ENCODE measurements around the gene SLC25A26. TPM values are rescaled to one million over a fixed set of nuclear protein-coding genes. Genes with fewer than 3 reads are reported as not detected.
A peak's percentile ranks its signal among the peaks of the same experiment; 100 is the strongest.
"Not testable (repeated sequence)": the region's sequence is repeated elsewhere in the genome, so short reads cannot be mapped to it uniquely, and the experiment has no call there.

Gene SLC25A26
- total RNA-seq, 3 donors from 2014 or later = 19.3 to 31.4 (median 31.1) TPM

DNA sequence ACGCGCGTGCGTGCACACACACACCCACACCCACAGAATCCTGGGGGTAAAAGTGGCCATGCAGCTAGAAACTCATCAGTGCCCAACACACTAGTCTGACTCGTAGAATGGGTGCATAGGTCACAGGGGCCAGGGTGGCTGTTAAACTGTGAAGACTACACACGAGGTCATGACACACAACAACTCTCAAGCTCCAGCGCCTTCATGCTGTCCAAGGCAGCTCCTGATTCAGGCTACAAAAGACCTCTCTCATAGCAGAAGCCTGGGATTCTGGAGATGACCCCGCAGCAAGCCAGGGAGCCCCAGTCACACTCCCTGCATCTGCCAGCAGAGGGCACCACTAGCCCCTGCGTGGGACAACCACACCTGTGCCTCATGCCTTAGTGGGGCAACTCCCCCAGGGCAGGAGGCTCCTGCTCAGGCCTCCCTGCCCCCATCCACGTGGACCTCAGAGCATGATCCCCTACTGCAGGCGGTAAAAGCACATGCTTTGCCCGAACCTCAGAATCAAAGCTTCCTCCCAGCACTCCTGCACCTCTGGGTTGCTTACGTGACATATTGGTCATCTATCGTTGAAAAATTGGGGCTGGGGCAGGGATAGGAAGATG lies 186.9 kb downstream of the SLC25A26 start:
- no peaks in the 10 kb centered on the region for H3K9me3 Mint-ChIP-seq
- ATAC-seq (peak; percentile 82 to 86), DNase-seq (peak; percentile 74)
- H3K4me1 Mint-ChIP-seq (ENCODE audit: low read depth) = peaks cover 1% of the 10 kb centered on the region
- H3K36me3 Mint-ChIP-seq (ENCODE audit: insufficient read depth) = peaks cover 45% of the 10 kb centered on the region
- no peaks in the 10 kb centered on the region for H3K27me3 Mint-ChIP-seq (ENCODE audit: low read depth)
- no peak overlapping the region for H3K4me3 Mint-ChIP-seq

DNA sequence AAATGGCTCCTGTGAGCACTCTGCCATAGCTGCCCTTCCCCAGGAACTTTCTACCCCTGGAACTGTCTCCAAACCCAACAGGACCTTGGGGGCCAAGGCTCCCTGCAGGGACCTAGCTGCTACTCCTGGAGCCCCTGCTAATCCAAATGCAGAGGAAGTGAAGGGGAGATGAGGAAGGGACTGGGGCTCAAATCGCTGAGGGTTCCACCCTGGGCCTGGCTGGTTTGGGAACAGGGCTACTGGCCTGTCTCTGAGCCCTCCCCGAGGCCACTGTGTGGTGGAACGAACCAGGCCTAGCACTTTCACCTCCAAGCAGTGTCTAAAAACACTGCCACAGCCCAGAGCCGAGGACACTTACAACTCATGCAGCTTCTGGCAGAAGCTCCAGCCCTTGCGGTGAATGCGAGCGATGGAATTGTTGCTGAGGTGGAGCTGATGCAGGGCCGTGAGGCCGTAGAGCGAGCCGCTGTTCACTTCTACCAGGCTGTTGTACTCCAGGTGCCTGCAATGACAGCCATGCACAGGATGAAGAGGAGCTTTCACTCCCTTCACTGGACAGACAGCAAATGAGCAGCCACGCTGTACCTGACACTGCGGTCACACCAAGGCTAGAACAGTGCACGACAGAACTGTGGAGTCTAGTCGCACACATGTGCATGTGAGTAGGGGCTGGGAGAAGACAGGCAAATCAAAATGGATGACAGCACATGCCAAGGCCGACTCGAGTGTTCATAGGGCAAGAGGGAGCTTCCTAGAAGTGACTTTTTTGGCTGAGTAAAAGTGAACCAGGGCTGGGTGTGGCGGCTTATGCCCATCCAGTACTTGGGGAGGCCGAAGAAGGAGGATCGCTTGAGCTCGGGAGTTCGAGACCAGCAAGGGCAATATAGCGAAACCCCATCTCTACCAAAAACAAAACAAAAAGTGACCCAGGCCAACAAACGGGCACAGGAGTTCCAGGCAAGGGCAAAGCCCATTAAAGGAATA lies 189.3 kb downstream of the SLC25A26 start:
- no peak overlapping the region for H3K4me3 Mint-ChIP-seq
- H3K9me3 Mint-ChIP-seq = no peaks in the 10 kb centered on the region
- no peaks in the 10 kb centered on the region for H3K4me1 Mint-ChIP-seq (ENCODE audit: low read depth)
- H3K36me3 Mint-ChIP-seq (ENCODE audit: insufficient read depth) = peaks cover 48% of the 10 kb centered on the region
- no peak for DNase-seq
- no peak for ATAC-seq
- H3K27me3 Mint-ChIP-seq (ENCODE audit: low read depth) = no peaks in the 10 kb centered on the region

DNA sequence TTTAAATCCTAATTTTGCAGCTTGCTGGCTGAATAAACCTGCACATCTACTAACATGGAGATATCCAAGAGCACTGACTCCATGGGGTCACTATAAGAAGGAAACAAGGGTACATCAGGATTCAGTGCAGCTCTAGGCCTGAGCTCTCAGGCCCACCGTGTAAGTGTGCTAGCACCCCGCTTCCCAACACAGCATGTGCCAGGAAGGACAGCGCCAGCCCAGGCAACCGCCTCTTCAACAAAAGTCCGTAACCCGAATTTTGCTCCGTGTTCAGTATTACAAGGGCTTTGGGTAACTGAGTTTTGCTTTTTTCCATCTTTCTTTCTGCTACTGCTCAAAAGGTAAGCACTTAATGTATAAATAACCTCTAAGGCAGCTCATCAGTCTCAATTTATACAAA lies 190.2 kb downstream of the SLC25A26 start:
- H3K9me3 Mint-ChIP-seq = no peaks in the 10 kb centered on the region
- DNase-seq = no peak
- no peaks in the 10 kb centered on the region for H3K4me1 Mint-ChIP-seq (ENCODE audit: low read depth)
- H3K4me3 Mint-ChIP-seq = no peak overlapping the region
- no peaks in the 10 kb centered on the region for H3K27me3 Mint-ChIP-seq (ENCODE audit: low read depth)
- peaks cover 44% of the 10 kb centered on the region for H3K36me3 Mint-ChIP-seq (ENCODE audit: insufficient read depth)
- no peak for ATAC-seq

DNA sequence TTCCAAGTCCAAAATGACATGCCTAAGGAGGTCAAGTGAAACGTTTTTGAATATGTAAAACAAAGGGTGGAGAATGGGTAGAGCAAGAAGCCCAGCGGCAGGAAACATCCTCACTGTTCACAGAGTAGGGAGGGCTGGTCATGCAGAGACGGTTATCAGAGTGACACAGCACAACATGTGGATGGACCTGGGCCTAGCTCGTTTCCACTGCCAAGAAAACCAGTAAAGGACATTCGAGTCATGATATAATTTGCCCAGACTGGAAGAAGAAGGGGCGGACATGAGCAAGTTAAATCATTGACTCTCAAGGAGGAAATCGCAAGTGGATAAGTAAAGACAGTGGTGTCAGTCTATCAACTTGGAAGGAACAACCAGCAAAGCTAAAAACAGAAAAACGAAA lies 190.7 kb downstream of the SLC25A26 start:
- ATAC-seq (no peak), DNase-seq (no peak)
- Mint-ChIP-seq H3K4me1 (ENCODE audit: low read depth) (no peaks in the 10 kb centered on the region), H3K4me3 (no peak overlapping the region), H3K9me3 (no peaks in the 10 kb centered on the region), H3K36me3 (ENCODE audit: insufficient read depth) (peaks cover 48% of the 10 kb centered on the region), H3K27me3 (ENCODE audit: low read depth) (no peaks in the 10 kb centered on the region)

GRCh38 chr3:66411961-66412887 lies 191.4 kb downstream of the SLC25A26 start:
- DNase-seq (no peak), ATAC-seq (no peak)
- Mint-ChIP-seq H3K27me3 (ENCODE audit: low read depth) (no peaks in the 10 kb centered on the region), H3K9me3 (no peaks in the 10 kb centered on the region), H3K4me1 (ENCODE audit: low read depth) (no peaks in the 10 kb centered on the region), H3K4me3 (no peak overlapping the region), H3K36me3 (ENCODE audit: insufficient read depth) (peaks cover 48% of the 10 kb centered on the region)

DNA sequence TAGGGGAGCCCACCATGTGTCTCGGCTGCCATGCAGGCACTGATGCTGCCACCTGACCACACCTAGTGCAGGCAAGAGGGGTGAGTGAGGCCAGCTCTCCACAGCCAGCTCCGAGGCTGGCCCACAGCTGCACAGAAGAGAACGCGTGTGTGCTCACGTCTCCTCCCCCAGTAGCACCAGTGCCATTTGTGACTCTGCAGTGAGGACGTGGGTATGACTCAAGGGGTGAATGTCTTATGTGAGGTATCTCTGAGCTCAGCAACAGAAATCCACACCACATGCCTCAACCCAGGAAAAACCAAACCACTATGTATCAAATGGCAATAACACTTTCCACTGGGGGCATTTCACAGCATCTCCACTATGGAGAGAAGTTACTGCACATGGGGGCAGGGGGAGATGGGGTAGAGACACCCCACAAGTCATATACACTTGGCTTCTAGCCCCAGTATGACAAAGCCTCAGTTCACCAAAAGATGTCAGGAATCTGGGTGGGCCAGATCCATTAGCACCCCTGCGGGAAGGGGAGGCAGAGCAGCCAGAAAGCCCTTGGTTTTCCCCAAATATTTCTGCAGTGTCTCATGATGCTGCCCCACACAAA lies 192.4 kb downstream of the SLC25A26 start:
- Mint-ChIP-seq H3K4me3 (no peak overlapping the region), H3K36me3 (ENCODE audit: insufficient read depth) (peaks cover 42% of the 10 kb centered on the region), H3K9me3 (no peaks in the 10 kb centered on the region), H3K27me3 (ENCODE audit: low read depth) (no peaks in the 10 kb centered on the region), H3K4me1 (ENCODE audit: low read depth) (no peaks in the 10 kb centered on the region)
- DNase-seq (no peak), ATAC-seq (peak; percentile 47 to 76)

DNA sequence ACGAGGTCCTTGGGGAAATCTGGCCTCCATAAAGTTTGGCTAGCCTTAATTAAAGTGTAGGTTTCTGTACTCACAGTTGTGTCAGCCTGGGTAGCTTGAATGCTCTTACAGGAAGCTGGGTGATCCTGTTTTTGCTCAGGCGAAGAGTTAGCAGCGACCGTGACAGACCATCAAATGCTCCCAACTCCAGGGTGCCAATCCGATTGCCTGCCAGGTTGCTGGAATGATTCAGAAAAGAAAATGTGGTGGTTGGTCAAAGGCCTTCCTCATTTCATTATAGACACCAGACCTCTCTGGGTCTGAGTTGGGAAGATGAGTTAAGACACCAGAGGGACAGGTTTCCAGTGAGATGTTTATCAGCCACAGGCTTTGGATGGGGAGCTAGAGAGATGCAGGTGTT lies 194.0 kb downstream of the SLC25A26 start:
- no peaks in the 10 kb centered on the region for H3K27me3 Mint-ChIP-seq (ENCODE audit: low read depth)
- H3K9me3 Mint-ChIP-seq = no peaks in the 10 kb centered on the region
- DNase-seq (no peak), ATAC-seq (no peak)
- peaks cover 44% of the 10 kb centered on the region for H3K36me3 Mint-ChIP-seq (ENCODE audit: insufficient read depth)
- H3K4me1 Mint-ChIP-seq (ENCODE audit: low read depth) = peaks cover 5% of the 10 kb centered on the region
- H3K4me3 Mint-ChIP-seq = no peak overlapping the region

GRCh38 chr3:66415867-66416428 lies 195.1 kb downstream of the SLC25A26 start:
- Mint-ChIP-seq H3K27me3 (ENCODE audit: low read depth) (no peaks in the 10 kb centered on the region), H3K4me1 (ENCODE audit: low read depth) (peaks cover 14% of the 10 kb centered on the region), H3K4me3 (no peak overlapping the region), H3K36me3 (ENCODE audit: insufficient read depth) (peaks cover 47% of the 10 kb centered on the region), H3K9me3 (peaks cover 4% of the 10 kb centered on the region)
- DNase-seq (no peak), ATAC-seq (no peak)

DNA sequence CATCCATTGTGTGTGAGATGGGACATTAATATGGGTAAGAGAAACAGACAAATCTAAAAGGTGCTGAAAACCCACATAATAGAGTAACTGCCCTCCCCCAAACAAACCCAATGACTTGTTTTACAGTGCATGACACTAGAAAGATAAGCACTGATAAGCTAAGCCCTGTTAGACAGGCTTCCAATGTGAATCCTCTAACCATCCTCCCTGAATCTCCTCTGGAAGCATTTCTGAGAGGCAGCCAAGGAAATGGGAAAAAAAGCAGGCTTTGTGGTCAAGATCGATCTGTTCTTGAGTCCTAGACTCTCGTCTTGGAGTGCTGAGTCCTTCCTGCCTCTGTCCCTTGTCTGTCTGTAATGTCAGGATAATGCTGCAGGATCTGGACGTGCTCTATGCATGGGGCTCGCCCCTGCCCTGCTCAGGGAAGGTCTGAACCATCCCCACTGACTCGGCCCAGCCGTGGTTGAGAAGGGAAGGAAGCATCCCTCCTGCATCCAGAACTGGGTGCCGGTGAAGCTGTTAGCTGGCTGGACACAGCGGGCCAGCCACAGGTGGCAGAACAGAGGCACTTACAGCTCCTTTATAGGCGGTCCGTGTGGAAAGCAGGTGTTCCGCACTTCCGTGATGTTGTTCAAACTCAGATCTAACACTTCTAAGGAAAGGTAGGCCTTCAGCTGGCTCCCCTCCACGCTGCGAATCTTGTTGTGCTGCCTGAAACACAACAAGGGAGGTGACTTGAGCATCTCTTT lies 195.9 kb downstream of the SLC25A26 start:
- H3K9me3 Mint-ChIP-seq = peaks cover 4% of the 10 kb centered on the region
- no peaks in the 10 kb centered on the region for H3K27me3 Mint-ChIP-seq (ENCODE audit: low read depth)
- no peak for DNase-seq
- H3K4me3 Mint-ChIP-seq = no peak overlapping the region
- H3K4me1 Mint-ChIP-seq (ENCODE audit: low read depth) = peaks cover 14% of the 10 kb centered on the region
- H3K36me3 Mint-ChIP-seq (ENCODE audit: insufficient read depth) = peaks cover 44% of the 10 kb centered on the region
- no peak for ATAC-seq

DNA sequence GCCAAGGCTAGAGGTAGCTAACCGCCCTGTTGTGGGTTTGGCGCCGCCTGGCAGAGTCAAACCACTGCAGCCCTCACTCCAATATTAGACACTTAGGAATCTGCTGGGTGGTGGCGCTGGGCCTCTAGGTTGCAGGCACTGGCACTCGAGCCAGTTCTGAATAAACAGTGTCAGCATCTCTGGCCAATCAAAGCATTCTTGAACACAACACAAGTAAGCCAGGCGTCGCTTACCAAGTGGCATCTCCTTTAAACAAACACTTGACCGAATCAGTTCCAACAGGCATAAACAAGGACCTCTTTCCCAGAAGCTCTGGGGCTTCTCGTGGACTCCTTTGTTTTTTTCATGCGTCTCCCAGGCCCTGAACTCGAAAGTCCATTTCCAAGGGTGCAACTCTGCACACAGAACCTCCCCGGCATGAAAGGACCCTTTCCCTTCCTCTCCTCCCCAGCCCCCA lies 197.7 kb downstream of the SLC25A26 start:
- ATAC-seq = no peak
- H3K4me1 Mint-ChIP-seq (ENCODE audit: low read depth) = peaks cover 15% of the 10 kb centered on the region

DNA sequence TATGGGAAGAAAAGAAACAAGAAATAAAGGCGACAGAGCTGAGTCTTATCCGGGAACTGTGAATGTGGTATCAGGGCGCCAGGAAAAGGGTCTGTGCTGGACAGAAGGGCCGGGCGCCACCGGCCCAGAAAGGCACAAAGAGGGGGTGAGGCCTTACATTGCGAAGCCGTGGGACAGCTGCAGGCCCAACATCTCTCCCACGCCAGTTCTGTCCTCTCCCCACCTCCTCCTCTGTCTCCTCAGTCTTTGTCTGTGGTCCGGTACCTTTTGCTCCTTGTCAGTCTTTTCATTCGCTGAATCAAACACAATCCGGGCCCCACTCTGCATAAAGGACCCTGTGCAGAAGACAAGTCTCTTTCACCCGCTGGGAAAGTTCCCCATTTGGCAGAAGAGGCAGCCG lies 198.2 kb downstream of the SLC25A26 start:
- H3K36me3 Mint-ChIP-seq (ENCODE audit: insufficient read depth) = peaks cover 40% of the 10 kb centered on the region
- no peak for DNase-seq

More for the DNA sequence above, 197.7 kb downstream of the SLC25A26 start:
- no peak for DNase-seq
- H3K27me3 Mint-ChIP-seq (ENCODE audit: low read depth) = no peaks in the 10 kb centered on the region
- peaks cover 41% of the 10 kb centered on the region for H3K36me3 Mint-ChIP-seq (ENCODE audit: insufficient read depth)
- no peak overlapping the region for H3K4me3 Mint-ChIP-seq
- peaks cover 12% of the 10 kb centered on the region for H3K9me3 Mint-ChIP-seq

DNA sequence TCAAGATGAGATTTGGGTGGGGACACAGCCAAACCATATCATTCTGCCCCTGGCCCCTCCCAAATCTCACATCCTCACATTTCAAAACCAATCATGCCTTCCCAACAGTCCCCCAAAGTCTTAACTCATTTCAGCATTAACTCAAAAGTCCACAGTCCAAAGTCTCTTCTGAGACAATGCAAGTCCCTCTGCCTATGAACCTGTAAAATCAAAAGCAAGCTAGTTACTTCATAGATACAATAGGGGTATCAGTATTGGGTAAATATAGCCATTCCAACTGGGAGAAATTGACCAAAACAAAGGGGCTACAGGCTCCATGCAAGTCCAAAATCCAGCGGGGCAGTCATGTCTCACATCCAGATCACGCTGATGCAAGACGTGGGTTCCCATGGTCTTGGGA lies 200.3 kb downstream of the SLC25A26 start:
- not testable (repeated sequence) for ATAC-seq; H3K4me3 Mint-ChIP-seq; DNase-seq; H3K27me3 Mint-ChIP-seq (ENCODE audit: low read depth)
- Mint-ChIP-seq H3K9me3 (peaks cover 12% of the 10 kb centered on the region), H3K36me3 (ENCODE audit: insufficient read depth) (peaks cover 36% of the 10 kb centered on the region), H3K4me1 (ENCODE audit: low read depth) (peaks cover 28% of the 10 kb centered on the region)

More for the DNA sequence above, 198.2 kb downstream of the SLC25A26 start:
- no peak overlapping the region for H3K4me3 Mint-ChIP-seq
- peaks cover 17% of the 10 kb centered on the region for H3K4me1 Mint-ChIP-seq (ENCODE audit: low read depth)
- peaks cover 12% of the 10 kb centered on the region for H3K9me3 Mint-ChIP-seq
- no peaks in the 10 kb centered on the region for H3K27me3 Mint-ChIP-seq (ENCODE audit: low read depth)
- ATAC-seq = no peak

DNA sequence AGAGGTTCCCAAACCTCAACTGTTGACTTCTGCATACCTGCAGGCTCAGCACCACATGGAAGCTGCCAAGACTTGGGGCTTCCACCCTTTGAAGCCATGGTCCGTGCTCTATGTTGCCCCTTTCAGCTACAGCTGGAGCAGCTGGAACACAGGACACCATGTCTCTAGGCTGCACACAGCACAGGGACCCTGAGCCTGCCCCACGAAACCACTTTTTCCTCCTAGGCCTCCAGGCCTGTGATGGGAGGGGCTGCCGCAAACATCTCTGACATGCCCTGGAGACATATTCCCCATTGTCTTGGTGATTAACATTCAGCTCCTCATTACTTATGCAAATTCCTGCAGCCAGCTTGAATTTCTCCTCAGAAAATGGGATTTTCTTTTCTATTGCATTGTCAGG lies 201.1 kb downstream of the SLC25A26 start:
- peaks cover 33% of the 10 kb centered on the region for H3K4me1 Mint-ChIP-seq (ENCODE audit: low read depth)

More for the DNA sequence above, 201.1 kb downstream of the SLC25A26 start:
- H3K4me3 Mint-ChIP-seq; ATAC-seq; DNase-seq; H3K27me3 Mint-ChIP-seq (ENCODE audit: low read depth): not testable (repeated sequence)
- H3K9me3 Mint-ChIP-seq = peaks cover 12% of the 10 kb centered on the region
- H3K36me3 Mint-ChIP-seq (ENCODE audit: insufficient read depth) = peaks cover 35% of the 10 kb centered on the region
